AG09309 (cell line): ENCODE results near the gene SLCO2B1.

ENCODE experiments used
- DNase-seq: peaks from one replicate; pipeline ENCODE4 v3.0.0-alpha.2; 2010; ENCODE audit warnings: low read depth
- H3K4me3 ChIP-seq: 2 replicates; pipeline ENCODE4 v1.5.1; 2011; ENCODE audit warnings: mild to moderate bottlenecking, low read depth, low read length, moderate library complexity; ENCODE audit not compliant: control insufficient read depth
- TF ChIP-seq, protein P1 (sequence below): IDR thresholded peaks from 2 replicates; pipeline ENCODE4 v1.5.1; 2011; ENCODE audit warnings: mild to moderate bottlenecking, low read depth, low read length, inconsistent platforms; ENCODE audit not compliant: insufficient read depth, control insufficient read depth; ENCODE audit errors: missing control alignments

Gene SLCO2B1

DNA sequence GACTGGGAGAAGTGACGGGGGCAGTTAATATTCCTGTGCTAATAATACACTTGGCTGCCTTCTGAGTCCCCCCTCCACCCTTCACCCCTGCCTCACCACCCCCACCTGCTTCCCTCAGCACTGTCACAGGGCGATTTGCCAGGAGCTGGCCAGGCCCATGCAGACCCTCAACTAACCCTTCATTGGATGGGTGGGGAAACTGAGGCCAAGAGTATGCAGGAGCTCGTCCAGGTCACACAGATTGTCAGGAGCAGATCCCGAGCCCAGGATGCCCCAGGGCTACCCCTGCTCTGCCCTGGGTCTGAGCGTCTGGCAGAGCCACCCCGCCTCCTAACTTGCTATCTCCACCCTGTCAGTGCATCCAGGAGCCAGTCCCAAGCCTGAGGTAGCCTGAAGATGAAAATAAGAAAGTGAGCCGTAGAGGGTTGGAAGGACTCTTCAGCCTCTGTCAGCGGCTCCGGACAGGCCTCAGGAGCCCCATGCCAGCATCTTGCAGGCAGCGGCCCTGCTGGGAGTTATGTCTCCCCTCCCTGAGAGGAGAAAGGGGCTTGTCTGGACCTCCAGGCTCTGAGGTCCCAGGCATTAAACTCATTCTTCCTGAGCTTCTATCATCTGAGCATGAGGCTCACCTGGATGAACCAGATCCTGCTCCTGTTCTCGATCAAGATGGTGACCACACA is 95.9 kb downstream of the SLCO2B1 start:
- no peak overlapping the region for H3K4me3 ChIP-seq
- no peak for DNase-seq
- TF ChIP-seq, protein P1, sequence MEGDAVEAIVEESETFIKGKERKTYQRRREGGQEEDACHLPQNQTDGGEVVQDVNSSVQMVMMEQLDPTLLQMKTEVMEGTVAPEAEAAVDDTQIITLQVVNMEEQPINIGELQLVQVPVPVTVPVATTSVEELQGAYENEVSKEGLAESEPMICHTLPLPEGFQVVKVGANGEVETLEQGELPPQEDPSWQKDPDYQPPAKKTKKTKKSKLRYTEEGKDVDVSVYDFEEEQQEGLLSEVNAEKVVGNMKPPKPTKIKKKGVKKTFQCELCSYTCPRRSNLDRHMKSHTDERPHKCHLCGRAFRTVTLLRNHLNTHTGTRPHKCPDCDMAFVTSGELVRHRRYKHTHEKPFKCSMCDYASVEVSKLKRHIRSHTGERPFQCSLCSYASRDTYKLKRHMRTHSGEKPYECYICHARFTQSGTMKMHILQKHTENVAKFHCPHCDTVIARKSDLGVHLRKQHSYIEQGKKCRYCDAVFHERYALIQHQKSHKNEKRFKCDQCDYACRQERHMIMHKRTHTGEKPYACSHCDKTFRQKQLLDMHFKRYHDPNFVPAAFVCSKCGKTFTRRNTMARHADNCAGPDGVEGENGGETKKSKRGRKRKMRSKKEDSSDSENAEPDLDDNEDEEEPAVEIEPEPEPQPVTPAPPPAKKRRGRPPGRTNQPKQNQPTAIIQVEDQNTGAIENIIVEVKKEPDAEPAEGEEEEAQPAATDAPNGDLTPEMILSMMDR, result no peak

DNA sequence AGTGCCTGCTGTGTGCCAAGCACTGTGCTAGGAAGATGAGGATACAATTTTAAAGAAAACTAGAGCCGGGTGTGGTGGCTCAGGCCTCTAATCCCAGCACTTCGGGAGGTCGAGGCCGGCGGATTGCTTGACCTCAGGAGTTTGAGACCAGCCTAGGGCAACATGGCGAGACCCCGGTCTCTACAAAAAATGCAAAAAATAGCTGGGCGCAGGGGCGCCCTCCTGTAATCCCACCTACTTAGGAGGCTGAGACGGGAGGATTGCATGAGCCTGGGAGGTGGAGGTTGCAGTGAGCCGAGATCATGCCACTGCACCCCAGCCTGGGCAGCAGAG is 98.0 kb downstream of the SLCO2B1 start:
- TF ChIP-seq, protein P1, result no peak
- DNase-seq, result no peak
- no peak overlapping the region for H3K4me3 ChIP-seq

DNA sequence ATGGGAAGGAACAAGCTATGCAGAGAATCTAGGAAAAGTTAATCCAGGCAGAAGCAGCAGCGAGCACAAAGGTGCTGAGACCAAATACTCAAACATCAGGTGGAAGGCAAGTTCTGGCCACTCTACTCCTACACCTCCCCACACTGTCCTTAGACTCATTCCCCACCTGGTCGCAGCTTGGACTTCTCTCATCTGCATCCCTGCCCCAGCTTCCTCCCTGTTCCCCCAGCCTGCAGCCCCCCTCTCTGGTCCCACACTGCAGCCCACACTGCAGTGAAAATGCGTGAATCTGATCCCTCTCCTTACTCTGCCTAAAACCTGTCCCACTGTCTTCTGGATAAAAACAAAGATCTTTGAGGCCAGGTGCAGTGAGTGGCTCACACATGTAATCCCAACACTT is 98.8 kb downstream of the SLCO2B1 start:
- TF ChIP-seq, protein P1, result no peak
- no peak for DNase-seq
- H3K4me3 ChIP-seq, result no peak overlapping the region

DNA sequence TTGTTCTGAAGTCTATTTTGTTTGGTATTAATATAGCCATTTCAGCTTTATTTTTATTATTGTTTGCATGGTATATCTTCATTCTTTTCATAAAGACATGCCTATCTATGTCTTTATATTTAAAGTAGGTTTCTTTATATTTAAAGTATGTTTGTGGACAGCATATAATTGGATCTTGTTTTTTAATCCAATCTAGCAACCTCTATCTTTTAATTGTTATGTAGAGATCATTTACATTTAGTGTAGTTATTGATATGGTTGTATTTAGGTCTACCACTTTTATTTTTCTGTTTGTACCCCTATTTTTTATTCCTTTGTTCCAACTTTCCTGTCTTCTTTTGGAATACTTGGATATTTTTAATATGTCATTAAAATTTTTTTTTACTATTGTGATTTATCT is 103.4 kb downstream of the SLCO2B1 start:
- no peak for DNase-seq
- TF ChIP-seq, protein P1, result no peak
- H3K4me3 ChIP-seq, result no peak overlapping the region
